Medulla oblongata (tissue), 1 donor: ENCODE results near the gene ADGRL3.
"Not testable (repeated sequence)": the region's sequence is repeated elsewhere in the genome, so short reads cannot be mapped to it uniquely, and the experiment has no call there.

Source experiments
- DNase-seq: peaks from one replicate; pipeline ENCODE4 v3.0.0-alpha.2; 2015; ENCODE audit errors: extremely low spot score

ADGRL3 gene

DNA sequence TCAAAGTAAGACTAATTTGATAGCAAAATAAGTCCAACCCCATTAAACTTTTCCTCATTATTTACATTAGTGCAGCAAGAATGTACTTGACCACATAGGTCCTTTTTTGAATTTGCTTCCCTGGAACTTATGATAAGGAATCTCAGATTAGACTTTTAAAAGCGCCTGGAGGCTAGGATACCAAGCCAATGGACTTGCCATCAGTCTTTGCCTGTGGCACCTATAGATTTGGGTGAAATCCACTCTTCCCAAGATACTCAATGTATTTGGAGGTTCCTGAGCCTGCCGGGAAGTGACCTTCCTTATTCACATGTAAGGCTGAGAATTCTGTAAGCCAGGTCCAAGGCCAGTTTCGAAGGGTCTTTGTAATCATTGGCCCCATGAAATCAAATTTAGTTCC, 553.6 kb downstream of the ADGRL3 start:
- no peak for DNase-seq

GRCh38 chr4:61756937-61757336, 556.8 kb downstream of the ADGRL3 start:
- not testable (repeated sequence) for DNase-seq

DNA sequence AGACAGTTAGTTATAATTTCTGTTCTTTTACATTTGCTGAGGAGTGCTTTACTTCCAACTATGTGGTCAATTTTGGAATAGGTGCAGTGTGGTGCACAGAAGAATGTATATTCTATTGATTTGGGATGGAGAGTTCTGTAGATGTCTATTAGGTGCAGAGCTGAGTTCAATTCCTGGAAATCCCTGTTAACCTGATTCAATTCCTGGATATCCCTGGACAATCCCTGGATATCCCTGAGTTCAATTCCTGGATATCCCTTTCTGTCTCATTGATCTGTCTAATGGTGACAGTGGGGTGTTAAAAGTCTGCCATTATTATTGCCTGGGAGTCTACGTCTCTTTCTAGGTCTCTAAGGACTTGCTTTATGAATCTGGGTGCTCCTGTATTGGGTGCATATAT, 557.9 kb downstream of the ADGRL3 start:
- not testable (repeated sequence) for DNase-seq

GRCh38 chr4:61758596-61758995, 558.5 kb downstream of the ADGRL3 start:
- DNase-seq, result not testable (repeated sequence)

- not testable (repeated sequence) for DNase-seq
These were observed 559.1 kb downstream of the ADGRL3 start for GRCh38 chr4:61759245-61759644.

DNA sequence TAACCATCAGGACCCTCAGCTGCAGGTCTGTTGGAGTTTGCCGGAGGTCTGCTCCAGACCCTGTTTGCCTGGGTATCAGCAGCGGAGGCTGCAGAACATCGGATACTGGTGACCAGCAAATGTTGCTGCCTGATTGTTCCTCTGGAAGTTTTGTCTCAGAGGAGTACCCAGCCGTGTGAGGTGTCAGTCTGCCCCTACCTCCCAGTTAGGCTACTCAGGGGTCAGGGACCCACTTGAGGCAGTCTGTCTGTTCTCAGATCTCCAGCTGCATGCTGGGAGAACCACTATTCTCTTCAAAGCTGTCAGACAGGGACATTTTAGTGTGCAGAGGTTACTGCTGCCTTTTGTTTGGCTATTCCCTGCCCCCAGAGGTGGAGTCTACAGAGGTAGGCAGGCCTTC, 559.8 kb downstream of the ADGRL3 start:
- not testable (repeated sequence) for DNase-seq

- DNase-seq, result no peak
These were observed 560.7 kb downstream of the ADGRL3 start for GRCh38 chr4:61760820-61761219.

DNA sequence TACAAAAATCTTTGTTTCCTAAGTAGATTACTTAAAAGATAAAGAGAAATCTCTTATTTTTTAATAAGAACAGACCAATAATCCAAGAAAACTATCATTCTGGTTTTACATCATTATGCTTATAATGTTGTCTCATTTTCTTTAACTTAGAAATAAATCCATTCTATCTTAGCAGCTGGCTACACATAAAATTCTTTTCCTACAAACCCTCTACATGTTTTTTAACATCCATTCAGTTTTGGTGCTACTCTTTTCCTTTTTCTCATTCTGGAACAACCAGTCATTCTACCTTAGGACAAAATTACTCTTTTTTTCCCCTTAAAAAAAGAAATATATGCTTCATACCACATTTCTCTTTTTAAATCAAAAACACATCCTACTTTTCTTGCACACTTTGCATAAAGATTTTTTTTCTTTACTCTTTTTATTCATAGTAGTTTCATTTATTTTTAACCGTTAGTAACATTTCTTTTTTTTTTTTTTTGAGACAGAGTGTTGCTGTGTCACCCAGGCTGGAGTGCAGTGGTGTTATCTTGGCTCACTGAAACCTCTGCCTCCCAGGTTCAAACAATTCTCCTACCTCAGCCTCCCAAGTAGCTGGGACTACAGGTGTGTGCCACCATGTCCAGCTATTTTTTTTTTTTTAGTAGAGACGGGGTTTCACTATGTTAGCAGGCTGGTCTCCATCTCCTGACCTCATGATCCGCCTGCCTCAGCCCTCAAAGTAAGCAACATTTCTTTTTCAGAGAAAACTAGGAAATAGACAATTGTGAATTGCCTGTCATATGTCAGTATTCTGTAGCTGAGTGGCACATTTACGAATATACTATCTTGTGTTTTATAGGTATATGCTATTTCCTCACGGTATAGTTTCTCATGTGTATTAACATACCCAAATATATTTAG, 562.8 kb downstream of the ADGRL3 start:
- no peak for DNase-seq

DNA sequence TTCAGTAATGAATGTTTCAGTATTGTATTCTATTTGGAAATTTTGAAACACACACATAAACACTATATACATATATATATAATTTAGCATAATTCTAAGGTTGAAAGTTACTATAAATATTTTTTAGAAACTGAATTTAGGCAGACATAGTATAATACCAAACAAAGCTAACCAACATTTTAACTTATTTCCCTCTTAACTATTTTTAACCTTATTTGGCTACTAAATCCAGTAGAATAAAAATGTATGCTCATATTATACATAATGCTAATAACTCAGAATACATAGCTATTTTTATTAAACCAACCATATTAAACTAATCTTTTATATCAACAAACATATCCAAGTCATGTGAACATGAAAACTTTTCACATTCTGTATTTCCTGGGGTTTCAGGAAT, 563.6 kb downstream of the ADGRL3 start:
- DNase-seq, result no peak

- not testable (repeated sequence) for DNase-seq
These were observed 564.0 kb downstream of the ADGRL3 start for GRCh38 chr4:61764090-61764489.

DNA sequence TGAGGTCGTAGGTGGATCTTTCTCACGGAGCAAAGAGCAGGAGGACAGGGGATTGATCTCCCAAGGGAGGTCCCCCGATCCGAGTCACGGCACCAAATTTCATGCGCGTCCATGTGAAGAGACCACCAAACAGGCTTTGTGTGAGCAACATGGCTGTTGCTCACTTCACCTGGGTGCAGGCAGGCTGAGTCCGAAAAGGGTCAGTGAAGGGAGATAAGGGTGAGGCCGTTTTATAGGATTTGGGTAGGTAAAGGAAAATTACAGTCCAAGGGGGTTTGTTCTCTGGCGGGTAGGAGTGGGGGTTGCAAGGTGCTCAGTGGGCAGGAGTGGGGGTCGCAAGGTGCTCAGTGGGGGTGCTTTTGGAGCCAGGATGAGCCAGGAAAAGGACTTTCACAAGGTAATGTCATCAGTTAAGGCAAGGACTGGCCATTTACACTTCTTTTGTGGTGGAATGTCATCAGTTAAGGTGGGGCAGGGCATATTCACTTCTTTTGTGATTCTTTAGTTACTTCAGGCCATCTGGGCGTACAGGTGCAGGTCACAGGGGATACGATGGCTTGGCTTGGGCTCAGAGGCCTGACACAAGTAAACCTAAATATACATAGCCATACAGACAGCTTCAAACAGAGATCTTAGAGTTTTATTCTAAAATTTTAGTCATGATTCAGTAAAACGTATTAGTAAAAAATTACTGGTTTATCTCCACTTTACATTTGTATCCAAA, 569.5 kb downstream of the ADGRL3 start:
- not testable (repeated sequence) for DNase-seq

DNA sequence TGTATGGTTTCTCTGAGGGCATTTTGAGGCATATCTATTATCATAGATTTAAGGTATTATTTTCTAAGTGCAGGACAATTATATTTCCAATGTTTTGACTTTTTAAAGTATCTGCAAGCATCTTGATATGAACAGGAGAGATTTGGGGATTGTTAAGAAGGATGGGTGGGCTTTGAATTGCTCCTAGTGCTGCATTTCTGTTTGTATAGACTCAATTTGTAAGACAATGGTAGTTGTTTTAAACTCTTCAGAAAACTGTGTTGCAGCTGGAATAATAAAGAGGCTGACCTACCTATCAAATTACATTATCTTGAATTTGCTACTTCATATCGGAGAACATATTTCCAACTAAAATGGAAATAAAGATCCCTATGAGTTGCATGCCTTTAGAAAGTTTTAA, 570.3 kb downstream of the ADGRL3 start:
- no peak for DNase-seq

GRCh38 chr4:61771056-61771455, 570.9 kb downstream of the ADGRL3 start:
- DNase-seq, result no peak

DNA sequence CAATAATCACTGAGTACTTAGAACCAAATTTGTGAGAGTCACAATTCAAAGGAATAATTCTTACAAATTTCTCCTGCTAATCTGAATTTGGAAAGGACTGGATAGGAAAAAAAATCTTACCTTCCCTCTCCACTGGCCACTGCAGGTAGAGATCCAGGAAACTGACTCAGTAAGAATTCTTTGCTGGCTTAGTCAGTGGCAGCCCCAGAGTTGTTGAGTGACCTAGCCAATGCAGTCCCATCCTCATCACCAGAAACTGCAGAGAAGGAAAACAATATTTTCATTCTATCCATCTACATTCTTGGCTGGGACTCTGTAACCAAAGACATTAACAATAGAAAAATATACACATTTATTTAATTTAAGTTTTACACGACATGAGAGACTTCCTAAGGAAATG, 572.0 kb downstream of the ADGRL3 start:
- DNase-seq, result no peak

- no peak for DNase-seq
These were observed 573.6 kb downstream of the ADGRL3 start for GRCh38 chr4:61773655-61774245.

DNA sequence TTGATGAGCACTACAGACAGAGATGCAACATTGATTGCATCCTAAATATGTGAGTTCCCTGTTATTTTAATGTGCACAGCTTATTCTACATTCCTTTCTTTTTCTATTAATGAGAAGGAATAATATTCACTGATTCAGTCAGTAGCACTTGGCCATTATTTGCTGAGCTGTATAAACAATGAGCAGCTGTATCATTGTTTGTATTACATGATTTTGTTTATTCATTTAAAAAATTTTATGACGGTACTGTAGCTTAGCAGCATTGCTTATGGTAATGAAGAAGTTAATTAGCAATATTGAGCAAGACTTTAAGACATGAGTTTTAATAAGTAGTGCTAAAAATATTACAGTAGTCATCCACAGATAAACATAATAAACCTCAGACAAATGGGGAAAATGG, 582.0 kb downstream of the ADGRL3 start:
- no peak for DNase-seq

- no peak for DNase-seq
These were observed 582.9 kb downstream of the ADGRL3 start for GRCh38 chr4:61783050-61783449.

DNA sequence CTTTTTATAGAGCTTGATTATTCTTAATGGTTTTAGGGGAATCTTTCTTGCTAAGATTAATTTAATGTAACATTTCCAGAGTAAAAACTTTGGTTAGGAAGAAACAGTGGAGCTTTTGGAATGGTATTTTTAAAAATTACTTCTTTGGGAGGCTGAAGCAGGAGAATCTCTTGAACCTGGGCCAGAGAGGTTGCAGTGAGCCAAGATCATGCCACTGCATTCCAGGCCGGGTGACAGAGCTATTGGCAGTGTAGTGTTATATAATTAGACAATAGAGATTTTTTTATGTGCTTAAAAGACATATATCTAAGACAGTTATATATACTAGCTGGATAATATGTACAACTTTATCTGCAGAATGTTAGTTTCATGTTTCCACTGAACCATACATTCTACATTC, 585.6 kb downstream of the ADGRL3 start:
- no peak for DNase-seq

GRCh38 chr4:61786211-61786610, 586.1 kb downstream of the ADGRL3 start:
- no peak for DNase-seq

- DNase-seq, result no peak
These were observed 595.9 kb downstream of the ADGRL3 start for GRCh38 chr4:61795998-61796397.

DNA sequence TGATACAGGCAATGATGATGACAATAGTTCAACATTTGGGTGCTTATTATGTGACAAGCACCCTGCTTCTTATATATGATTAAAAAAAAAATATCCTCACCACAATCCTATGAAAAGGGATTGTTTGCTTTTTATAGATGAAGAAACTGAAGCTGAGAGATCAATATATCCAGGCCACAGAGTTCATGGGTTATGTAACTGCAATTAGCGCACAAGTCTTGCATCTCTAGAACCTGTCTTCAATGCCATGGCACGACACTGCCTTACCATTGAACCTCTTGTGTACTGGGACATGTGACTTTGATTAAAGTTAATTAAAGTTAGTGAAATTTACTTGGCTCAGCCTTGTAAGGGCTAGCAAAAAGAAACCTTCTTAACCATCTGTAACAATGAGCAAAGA, 599.7 kb downstream of the ADGRL3 start:
- DNase-seq, result no peak

DNA sequence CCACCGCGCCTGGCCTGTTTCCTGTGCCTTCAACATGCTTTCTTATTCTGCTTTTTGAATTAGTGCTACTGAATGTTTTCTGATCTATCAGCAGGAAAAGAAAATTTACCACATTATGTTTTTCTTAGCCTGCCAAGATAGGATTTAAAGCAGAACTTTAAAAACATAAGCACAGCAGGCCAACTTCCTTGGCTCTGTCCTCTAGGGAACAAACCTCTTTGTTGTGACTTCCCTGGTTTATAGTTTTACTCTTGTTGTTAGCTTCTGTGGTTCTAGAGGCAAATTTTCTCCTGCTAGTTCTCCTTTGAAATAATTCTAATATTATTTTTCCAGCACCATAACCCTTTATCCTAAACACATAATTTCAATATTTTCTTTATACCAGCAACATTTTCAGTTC, 605.1 kb downstream of the ADGRL3 start:
- DNase-seq, result no peak

- DNase-seq, result no peak
These were observed 605.9 kb downstream of the ADGRL3 start for GRCh38 chr4:61805979-61806378.
